NCI-H524 treated with DMSO at 0.1 percent for 48 hours (cell line): Measurements from ENCODE around the gene ARF6.
"Not testable (repeated sequence)": the region's sequence is repeated elsewhere in the genome, so short reads cannot be mapped to it uniquely, and the experiment has no call there.

Experiments
- DNase-seq: peaks from one replicate; lab custom pipeline; 2025; lab: John Stamatoyannopoulos, UW

The ARF6 gene

DNA sequence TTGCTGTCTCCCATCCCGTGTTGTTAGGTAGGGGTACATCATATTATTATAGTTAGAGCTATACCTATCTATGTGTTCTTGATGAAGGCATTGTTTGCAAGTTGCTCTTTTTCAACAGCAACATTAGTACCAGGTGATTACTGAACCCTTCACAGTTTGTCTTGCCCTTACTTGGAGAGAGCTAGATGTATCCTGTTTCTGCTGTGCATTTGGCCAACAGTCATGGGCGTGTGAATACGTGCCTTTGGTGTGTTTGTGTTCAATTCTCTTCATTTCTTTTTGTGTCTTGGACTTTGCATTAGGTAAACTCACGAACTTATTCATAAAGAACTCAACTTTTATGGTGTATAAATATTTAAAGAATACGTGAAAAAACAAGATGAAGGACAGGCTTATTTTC lies 14.3 kb downstream of the ARF6 start:
- no peak for DNase-seq

DNA sequence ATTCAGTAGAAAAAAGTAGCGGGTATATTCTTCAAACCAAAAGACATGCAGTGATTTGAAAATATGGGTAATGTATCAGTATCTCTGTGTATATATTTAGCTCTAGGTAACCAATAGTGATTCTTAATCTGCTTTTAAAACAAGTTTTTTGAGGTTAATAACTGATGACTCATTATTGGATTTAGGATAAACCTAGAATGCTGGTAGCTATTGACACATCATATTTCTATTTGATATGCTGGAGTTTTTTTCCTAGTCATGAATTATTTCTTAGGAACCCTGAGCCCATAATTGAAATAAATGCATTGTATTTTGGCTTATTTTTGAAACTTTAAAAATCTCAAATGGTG lies 15.5 kb downstream of the ARF6 start:
- DNase-seq, result no peak

DNA sequence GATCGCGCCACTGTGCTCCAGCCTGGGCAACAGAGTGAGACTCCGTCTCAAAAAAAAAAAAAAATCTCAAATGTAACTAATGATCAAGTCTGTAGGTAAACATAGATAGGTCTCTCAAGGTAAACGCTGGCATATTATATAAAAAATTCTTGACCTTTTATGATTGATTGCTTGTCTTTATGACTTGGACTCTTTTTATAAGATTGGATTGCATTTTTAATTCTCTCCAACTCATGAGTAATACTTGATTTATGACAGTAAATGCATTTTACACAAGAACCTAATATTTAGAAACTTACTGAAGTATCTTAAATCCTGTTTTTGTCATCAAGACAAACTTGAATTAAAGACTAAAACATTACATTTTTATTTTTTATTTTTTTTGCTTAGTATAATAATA lies 16.1 kb downstream of the ARF6 start:
- DNase-seq, result no peak

DNA sequence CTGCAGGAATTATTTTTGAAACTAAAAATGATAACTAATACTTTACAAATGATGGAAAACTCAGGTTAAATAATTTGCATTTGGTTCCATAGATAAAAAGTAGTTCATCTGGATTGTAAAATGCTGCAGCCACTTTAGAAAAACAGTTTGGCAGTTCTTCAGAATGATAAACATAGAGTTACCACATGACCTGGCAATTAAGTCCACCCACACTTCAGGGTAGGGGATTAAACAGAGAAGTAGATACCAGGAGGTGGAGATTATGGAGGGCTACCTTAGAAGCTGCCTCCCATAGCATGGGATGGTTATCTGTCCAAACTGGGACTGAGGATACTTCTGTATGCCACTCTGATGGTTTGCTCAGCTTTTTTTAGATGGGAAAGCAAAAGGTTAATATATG lies 22.2 kb downstream of the ARF6 start:
- DNase-seq, result no peak

DNA sequence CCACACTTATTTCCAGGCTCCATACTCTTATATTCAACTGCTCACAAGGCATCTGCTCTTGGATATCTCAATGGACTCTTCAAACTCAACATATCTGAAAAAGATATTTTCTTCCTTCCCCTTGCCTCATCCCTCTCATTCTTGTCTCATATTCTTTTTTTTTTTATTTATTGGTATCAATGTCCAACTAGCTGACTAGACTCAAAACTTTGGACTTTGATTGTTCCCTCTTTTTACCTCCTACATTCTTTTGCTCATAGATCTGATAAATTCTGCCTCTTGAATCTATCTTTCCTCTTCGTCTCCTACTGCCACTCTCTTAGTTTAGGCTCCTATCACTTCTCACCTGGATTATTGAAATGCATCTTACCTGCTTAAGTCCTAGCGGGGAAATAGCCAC lies 25.8 kb downstream of the ARF6 start:
- DNase-seq, result no peak

DNA sequence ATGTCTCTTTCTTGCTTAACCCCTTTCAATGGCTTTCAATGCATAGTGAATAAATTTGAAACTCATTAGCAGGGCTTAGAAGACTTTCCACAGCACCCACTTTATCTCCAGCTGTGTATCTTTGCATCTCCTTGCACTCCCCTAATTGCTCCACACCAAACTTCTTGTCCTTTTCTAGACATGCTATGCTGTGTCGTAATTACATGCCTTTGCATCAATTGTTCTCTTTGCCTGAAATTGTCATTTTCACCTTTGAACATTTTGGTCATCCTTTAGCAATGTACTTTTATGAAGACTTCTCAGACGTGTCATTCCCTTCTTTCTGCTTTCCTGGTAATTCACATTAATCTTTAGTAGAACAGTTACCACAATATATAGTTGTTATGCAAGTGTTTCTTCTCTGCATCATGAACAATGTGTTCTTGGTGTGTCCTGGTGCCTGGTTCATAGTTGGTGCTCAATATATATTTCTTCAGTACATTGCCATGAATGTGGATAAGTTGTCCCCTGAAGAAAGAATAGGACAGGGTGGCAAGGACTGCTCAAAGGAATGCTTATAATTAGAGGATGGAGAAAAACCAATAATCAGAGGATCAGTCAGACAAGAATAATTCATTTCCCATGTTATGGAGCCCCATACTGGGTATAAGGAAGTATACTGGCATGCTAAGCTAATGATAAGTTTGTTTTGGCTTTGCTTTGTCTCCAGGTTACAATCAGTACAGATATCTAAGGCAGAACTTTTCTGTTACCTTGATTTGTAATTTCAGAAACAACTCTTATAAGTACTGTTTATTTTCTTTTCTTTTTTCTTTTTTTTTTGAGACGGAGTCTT lies 27.2 kb downstream of the ARF6 start:
- DNase-seq, result no peak

DNA sequence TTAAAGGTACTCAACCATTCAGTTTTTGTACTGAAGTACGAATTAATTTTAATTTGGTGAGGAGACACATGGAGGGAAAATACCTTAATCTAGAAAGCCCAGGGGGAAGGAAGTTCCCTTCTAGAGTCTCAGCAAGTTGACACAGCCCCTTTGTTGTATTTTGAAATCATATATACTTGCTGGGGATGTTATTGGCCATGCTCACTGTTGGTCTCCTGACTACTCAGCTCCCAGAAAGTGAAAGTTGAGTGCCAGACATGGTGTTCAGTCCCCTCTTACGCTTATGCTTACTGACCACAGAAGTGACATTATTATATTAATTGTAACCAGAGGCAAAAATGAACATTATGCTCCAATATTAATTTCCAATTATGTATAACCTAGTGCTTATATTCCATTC lies 28.1 kb downstream of the ARF6 start:
- no peak for DNase-seq

DNA sequence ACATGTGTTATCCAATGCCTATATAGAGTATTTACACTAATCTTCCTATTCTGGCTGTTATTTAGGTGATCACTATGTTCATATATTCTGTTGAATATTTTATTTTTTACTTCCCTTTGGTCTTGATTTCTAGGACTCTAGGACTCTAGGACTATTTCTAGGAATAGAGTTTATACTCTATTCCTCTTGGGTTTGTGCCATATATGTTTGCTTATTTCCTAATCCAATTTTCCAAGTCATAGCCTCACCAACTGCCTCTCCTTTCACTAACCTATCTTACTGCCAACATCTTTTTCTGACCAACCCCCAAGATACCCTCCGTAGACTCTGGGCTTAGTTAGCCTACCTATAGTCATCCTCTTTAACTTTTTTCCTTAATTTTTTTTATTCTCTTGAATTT lies 28.5 kb downstream of the ARF6 start:
- DNase-seq, result no peak

DNA sequence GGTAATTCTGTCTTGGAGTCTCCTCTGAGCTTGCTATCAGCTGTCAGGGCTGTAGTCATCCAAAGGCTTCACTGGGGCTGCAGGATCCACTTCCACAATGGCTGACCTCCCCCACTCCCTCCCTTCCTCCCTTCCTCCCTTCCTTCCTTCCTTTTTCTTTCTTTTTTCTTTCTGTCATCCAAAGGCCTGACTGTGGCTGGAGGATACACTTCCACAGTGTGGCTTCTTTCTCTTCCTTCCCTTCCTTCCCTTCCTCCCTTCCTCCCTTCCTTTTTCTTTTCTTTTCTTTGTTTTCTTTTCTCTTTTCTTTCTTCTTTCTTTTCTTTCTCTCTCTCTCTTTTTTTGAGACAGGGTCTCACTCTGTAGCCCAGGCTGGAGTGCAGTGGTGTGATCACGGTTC lies 30.6 kb downstream of the ARF6 start:
- no peak for DNase-seq

DNA sequence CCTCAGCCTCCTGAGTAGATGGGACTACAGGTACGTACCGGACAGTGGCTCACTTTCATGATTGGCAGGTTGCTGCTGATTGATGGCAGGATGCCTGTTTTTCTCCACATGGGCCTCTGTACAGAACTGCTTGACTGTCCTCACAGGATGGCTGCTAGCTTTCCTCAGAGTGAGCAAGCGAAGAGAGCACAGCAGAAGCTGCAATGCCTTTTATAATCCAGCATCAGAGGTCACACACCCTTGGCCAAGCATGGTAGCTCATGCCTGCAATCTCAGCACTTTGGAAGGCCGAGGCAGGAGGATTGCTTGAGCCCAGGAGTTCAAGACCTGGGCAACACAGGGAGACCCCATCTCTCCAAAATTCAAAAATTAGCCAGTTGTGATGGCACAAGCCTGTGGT lies 31.0 kb downstream of the ARF6 start:
- DNase-seq, result no peak

DNA sequence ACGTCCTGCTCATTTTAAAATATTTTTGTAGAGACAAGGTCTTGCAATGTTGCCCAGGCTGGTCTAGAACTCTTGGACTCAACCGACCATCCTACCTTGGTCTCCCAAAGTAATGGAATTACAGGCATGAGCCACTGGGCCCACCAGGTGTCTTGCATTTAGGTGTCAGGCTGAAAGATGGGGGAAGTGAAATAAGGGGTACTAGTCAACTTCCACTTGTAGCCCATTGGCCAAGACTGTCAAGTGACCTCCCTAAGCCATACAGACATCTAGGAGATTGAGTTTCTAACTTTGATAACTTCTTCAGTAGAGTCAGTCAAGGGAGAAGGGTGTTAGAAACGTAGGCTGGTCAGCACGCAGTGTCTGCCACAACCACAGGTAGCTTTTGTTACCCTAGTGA lies 32.0 kb downstream of the ARF6 start:
- DNase-seq, result no peak

DNA sequence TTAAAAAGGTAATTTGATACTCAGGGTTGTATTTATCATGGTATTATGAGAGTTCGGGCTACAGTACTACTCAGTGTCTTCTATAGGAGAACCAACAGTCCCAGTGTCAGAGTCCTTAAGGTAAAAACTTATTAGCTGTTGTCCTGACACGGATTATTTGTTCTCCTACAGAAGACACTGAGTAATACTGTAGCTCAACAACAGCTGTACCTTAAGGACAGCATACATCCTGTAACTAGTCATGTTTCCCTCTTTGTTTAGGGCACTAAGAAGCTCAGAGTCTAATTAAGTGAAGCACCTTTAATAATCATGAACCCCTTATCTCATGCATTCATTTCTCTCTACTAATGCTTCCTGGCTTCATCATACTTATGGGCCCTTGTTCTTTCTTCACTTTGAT lies 33.9 kb downstream of the ARF6 start:
- no peak for DNase-seq

DNA sequence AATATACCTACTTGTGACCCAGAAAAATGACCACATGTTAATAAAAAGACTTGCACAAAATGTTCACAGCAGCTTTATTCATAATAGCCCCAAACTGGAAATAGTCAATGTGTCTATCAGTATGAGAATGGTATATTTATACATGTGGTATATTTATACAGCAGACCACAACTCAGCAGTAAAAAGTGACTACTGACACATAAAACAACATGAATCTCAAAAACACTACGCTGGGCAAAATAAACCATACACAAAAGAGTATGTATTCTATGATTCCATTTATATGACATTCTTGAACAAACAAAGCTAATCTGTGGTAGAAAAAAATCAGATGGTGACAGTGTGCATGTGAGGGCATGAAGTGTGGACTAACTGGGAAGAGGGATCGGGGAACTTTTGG lies 35.1 kb downstream of the ARF6 start:
- DNase-seq, result no peak

DNA sequence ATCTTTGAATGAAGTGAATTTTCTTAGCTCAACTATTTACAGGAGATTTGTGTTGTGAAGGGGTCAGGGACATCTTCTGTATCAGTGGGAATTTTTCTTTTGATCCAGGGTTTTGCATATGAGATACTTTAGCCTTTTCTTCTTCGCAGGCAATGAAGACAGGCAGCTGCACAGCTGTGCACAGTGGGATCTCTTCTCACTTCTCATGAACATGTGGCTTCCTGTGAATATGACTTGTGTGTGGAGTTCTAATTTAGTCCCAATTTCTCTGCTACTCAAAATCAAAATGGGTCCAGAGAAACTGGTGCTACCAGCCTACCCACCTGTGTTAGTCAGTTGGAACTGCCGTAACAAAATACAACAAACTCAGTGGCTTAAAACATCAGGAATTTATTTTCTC lies 37.8 kb downstream of the ARF6 start:
- no peak for DNase-seq

DNA sequence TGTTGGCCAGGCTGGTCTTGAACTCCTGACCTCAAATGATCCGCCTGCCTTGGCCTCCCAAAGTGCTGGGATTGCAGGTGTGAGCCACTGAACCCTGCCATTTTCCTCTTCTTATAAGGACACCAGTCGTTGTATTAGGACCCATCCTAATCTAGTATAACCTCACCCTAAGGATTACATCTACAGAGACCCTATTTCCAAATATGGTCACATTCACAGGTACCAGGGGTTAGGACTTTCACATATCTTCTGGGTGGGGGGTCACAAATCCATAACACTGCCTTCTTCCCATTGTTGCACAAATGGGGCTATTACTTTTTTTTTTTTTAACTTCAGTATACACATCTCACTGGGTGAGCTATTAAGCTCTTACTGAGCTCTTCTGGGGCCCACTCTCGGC lies 38.6 kb downstream of the ARF6 start:
- DNase-seq, result no peak

DNA sequence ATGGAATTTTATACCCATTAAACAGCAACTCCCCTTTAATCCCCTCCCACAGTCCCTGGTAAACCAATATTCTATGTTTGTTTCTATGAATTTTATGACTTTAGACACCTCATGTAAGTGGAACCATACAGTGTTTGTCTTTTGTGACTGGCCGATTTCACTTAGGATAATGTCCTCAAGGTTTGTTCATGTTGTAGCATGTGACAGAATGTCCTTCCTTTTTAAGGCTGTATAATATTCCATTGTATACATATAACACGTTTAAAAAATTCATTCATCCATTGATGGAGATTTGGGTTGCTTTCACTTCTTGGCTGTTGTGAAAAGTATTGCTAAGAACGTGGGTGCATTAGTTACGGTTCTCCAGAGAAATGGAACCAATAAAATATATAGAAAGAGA lies 40.2 kb downstream of the ARF6 start:
- no peak for DNase-seq

DNA sequence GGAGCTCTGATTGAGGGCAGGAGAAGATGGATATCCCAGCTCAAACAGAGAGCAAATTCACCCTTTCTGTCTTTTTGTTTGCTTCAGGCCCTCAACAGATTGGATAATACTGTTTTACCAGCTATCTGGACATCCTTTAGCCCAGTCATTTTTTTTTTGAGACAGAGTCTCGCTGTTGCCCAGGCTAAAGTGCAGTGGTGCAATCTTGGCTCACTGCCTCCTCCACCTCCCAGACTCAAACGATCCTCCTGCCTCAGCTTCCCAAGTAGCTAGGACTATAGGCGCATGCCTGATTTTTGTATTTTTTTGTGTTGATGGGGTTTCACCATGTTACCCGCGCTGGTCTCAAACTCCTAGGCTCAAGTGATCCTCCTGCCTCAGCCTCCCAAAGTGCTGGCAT lies 40.8 kb downstream of the ARF6 start:
- no peak for DNase-seq

DNA sequence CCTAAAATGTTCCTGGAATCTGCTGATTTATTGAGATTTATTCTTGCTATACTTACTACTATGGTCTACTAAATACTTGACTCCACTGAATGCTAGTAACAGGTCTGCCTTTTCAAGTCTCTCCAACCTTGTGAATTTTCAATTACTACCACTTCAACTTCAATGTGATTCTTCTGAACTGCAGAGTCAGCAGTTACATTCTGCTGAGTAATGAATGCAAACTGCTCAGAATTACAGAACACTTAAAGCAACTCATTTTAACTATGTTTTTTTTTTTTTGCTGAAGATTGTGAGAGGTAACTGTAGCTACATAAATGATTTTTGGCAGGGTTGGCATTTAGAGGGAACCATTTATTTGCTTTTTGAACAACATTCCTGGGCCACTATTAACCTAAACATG lies 41.8 kb downstream of the ARF6 start:
- DNase-seq, result no peak

DNA sequence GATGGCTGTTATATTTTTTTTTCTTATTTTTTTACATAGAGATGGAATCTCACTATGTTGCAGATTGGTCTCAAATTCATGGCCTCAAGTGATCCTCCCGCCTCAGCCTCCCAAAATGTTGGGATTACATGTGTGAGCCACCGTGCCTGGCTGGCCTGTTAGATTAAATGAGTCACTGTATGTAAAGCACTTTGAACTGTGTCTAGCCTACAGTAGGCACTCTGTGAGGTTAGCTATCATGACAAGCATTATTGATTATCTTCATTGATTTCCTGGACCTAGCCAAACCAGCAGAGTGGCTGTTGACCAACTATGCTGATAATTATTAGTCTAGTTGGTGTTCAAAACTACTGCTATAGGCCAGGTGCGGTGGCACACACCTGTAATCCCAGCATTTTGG lies 42.6 kb downstream of the ARF6 start:
- no peak for DNase-seq

DNA sequence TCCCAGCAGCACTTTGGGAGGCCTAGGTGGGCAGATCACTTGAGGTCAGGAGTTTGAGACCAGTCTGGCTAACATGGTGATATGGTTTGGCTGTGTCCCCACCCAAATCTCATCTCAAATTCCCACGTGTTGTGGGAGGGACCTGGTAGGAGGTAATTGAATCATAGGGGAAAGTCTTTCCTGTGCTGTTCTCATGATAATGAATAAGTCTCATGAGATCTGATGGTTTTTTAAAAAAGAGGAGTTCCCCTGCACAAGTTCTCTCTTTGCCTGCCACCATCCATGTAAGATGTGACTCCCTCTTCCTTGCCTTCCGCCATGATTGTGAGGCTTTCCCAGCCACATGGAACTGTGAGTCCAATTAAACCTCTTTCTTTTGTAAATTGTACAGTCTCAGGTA lies 43.4 kb downstream of the ARF6 start:
- DNase-seq, result not testable (repeated sequence)

DNA sequence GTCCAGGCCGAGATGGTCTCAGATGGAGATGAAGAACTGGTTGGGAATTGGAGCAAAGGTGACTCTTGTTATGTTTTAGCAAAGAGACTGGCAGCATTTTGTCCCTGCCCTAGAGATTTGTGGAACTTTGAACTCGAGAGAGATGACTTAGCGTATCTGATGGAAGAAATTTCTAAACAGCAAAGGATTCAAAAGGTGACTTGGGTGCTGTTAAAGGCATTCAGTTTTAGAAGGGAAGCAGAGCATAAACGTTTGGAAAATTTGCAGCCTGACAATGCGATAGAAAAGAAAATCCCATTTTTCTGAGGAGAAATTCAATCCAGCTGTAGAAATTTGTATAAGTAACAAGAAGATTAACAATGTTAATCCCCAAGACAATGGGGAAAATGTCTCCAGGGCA lies 44.0 kb downstream of the ARF6 start:
- DNase-seq, result not testable (repeated sequence)

DNA sequence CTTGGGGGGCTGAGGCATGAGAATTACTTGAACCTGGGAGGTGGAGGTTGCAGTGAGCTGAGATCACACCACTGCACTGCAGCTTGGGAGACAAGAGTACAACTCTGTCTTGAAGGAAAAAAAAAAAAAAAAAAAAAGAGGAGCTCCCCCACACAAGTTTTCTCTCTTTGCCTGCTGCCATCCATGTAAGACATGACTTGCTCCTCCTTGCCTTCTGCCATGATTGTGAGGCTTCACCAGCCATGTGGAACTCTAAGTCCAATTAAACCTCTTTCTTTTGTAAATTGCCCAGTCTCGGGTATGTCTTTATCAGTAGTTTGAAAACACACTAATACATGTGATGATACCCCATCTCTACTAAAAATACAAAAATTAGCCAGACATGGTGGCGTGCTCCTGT lies 46.3 kb downstream of the ARF6 start:
- DNase-seq, result not testable (repeated sequence)

DNA sequence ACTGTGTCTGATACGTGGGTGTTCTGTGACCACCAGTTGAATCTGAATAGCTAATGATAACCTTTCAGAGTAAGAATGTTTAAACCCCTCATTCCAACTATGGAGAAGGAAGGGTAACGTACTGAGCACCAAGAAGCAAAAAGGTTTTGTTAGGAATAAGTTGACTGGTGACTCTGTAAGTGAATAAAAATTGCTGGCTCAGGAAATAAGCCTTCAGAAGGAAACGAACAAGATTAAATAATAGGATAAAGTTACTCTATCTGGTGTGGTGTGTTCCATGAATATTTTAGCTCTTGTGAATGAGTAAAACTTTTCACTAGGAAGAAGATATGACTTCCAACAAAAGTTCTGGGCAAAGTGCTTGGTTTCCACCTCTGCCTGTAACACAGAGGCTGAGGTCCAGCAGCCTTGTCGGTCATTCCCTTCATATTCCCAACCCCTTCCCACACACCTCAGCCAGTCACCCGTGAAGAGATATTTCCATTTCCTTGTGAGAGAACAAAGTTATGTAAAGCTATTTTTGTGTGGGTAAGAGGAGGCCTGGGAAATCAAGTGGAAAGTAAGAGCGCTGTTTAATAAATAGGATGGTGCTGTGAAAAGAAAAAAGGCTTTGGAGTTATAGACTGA lies 47.1 kb downstream of the ARF6 start:
- no peak for DNase-seq

DNA sequence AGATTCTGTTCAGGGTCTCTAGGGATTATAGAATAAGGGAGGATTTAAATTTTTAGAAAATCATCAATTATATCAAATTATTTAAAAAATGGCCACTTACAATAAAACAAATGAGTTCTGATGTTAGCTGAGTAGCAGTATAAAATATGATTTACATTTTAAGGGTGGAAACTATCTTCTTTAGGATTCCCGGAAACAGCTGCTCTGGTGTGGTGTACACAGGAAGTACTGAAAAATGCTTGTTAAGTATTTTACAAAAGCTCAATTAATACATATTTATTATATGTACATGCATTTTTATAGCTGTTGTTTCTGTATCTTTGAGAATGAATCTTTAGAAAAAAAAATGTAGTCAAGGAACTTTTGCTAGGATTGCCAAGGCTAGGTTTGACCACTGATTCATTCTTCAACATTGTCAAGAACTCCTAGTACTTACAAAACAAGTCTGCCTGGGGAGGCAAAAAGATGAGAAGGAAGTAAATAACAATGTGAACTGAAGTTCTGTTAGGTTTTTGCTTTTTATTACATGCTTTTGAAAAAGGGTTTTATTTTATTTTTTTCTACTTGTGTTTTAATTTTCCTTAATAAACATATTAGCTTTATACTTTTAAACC lies 48.0 kb downstream of the ARF6 start:
- no peak for DNase-seq
